Uterus (tissue), 2 donors: ENCODE measurements around the gene TUBA8.
"Not testable (repeated sequence)": the region's sequence is repeated elsewhere in the genome, so short reads cannot be mapped to it uniquely, and the experiment has no call there.

ENCODE experiments used
- POLR2A ChIP-seq, 2 donors: fragments of 450-650 bp; IDR thresholded peaks; one replicate each; pipeline ENCODE4 v1.6.1; 2016; ENCODE audit warnings: antibody characterized with exemption in 2 of 2, mild to moderate bottlenecking in 1 of 2, moderate library complexity in 1 of 2
- TF ChIP-seq, protein P1 (sequence below), 4 experiments: fragments of 200-600 bp in 2 of 4; fragments of 450-650 bp in 2 of 4; sonication (generic) in 2 of 4; IDR thresholded peaks; one replicate each; pipeline ENCODE4 v1.5.1; 2016 to 2019; ENCODE audit warnings: antibody characterized with exemption in 4 of 4, mild to moderate bottlenecking in 2 of 4, moderate library complexity in 1 of 4

DNA sequence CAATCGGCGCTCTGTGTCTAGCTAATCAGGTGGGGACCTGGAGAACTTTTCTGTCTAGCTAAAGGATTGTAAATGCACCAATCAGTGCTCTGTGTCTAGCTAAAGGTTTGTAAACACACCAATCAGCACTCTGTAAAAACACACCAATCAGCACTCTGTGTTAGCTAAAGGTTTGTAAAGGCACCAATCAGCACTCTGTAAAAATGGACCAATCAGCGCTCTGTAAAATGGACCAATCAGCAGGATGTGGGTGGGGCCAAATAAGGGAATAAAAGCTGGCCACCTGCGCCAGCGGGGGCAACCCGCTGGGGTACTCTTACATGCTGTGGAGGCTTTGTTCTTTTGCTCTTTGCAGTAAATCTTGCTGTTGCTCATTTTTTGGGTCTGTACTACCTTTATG lies 30.4 kb downstream of the TUBA8 start:
- TF ChIP-seq, protein P1, sequence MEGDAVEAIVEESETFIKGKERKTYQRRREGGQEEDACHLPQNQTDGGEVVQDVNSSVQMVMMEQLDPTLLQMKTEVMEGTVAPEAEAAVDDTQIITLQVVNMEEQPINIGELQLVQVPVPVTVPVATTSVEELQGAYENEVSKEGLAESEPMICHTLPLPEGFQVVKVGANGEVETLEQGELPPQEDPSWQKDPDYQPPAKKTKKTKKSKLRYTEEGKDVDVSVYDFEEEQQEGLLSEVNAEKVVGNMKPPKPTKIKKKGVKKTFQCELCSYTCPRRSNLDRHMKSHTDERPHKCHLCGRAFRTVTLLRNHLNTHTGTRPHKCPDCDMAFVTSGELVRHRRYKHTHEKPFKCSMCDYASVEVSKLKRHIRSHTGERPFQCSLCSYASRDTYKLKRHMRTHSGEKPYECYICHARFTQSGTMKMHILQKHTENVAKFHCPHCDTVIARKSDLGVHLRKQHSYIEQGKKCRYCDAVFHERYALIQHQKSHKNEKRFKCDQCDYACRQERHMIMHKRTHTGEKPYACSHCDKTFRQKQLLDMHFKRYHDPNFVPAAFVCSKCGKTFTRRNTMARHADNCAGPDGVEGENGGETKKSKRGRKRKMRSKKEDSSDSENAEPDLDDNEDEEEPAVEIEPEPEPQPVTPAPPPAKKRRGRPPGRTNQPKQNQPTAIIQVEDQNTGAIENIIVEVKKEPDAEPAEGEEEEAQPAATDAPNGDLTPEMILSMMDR (IDR thresholded peaks at IDR 0.05), result not testable (repeated sequence)
- not testable (repeated sequence) for TF ChIP-seq POLR2A (IDR thresholded peaks at IDR 0.05)
